ENCODE data around the gene MAF. TPM values are rescaled to one million over a fixed set of nuclear protein-coding genes. Genes with fewer than 3 reads are reported as not detected.

MAF gene
- total RNA-seq (2013), result 4.8 TPM
- under 1 TPM in 2 of 3 donors, not detected in 1; 0.03 to 0.92 TPM for polyA plus RNA-seq
- polyA minus RNA-seq, result 2.4 and 3.0 TPM in 2 replicates
- 1.6 to 6.1 (median 4.8) reads per million in 11 experiments for total RNA-seq

DNA sequence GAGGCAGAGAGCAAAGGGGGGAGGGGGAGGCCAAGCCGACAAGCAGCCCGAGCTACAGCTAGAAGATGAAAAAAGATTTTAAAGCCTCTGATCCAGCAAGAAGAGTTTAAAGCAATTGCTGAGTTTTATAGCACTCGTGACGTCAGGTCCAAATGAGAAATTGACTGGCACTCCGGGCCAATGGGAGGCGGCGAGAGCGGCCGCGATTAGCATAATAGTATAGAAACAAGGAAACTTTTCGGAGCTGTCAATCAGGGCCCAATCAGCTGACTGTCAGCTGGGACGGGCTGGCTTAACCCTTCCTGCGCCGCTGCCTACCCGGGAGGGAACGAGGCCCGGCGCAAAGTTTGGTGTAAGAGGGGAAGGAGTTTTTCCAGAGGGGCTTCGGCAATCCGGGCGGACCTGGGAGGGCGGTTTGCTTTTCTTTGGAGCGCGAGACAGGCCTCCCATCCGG, at the start of gene MAF:
Gene MAF (minus strand): TSS at position 100 of the 454 bp plus-strand sequence. CDS start 835 bp downstream, outside the sequence.
- Histone ChIP-seq H3K27me3 (ENCODE audit: control insufficient read depth in 2 of 2, insufficient read depth in 2 of 2, low read length in 2 of 2) (peaks cover 30 to 43% of the 10 kb centered on the region in 2 donors), H4K20me1 (ENCODE audit: insufficient read depth, low read length) (no peaks in the 10 kb centered on the region), H3K9me3 (replicated peaks in 1 of 2; ENCODE audit: control insufficient read depth in 1 of 2, insufficient read depth in 1 of 2, low read length in 2 of 2) (no peaks in the 10 kb centered on the region), H2AFZ (ENCODE audit: insufficient read depth, low read depth, low read length, poor library complexity, severe bottlenecking) (peak within 1 kb of the TSS; percentile 96), H3K9ac (ENCODE audit: insufficient read depth, low read length, poor library complexity, severe bottlenecking) (peak within 1 kb of the TSS; percentile 68), H3K4me3 (replicated peaks in 1 of 3; ENCODE audit: low read depth in 2 of 3, low read length in 3 of 3) (peak within 1 kb of the TSS; percentile 47 to 88 (median 76)), H3K4me2 (replicated peaks; ENCODE audit: extremely low read depth, low read length, poor library complexity, severe bottlenecking) (peak within 1 kb of the TSS; percentile 97), H3K4me1 (ENCODE audit: control insufficient read depth in 1 of 2, insufficient read depth in 2 of 2, low read length in 2 of 2) (peaks cover 28 to 39% of the 10 kb centered on the region in 2 donors), H3K79me2 (ENCODE audit: insufficient read depth, low read length) (no peaks in the 10 kb centered on the region), H3K36me3 (replicated peaks in 1 of 2; ENCODE audit: control insufficient read depth in 1 of 2, insufficient read depth in 2 of 2, low read length in 2 of 2) (no peaks in the 10 kb centered on the region), H3K27ac (ENCODE audit: low read depth in 1 of 2, low read length in 2 of 2) (peak within 1 kb of the TSS; percentile 53 to 69)
- peaks cover 0 to 13% (median 2%) of the 10 kb centered on the region in 7 donors for H3K9me3 Mint-ChIP-seq
- peaks cover 33% of the 10 kb centered on the region for H3K4me1 Mint-ChIP-seq
- peak; percentile 83 to 91 (median 87) for DNase-seq
- peaks cover 41 to 56% (median 48%) of the 10 kb centered on the region in 3 donors for H3K27me3 Mint-ChIP-seq (ENCODE audit: low read depth in 3 of 3)
- TF ChIP-seq, protein P1, sequence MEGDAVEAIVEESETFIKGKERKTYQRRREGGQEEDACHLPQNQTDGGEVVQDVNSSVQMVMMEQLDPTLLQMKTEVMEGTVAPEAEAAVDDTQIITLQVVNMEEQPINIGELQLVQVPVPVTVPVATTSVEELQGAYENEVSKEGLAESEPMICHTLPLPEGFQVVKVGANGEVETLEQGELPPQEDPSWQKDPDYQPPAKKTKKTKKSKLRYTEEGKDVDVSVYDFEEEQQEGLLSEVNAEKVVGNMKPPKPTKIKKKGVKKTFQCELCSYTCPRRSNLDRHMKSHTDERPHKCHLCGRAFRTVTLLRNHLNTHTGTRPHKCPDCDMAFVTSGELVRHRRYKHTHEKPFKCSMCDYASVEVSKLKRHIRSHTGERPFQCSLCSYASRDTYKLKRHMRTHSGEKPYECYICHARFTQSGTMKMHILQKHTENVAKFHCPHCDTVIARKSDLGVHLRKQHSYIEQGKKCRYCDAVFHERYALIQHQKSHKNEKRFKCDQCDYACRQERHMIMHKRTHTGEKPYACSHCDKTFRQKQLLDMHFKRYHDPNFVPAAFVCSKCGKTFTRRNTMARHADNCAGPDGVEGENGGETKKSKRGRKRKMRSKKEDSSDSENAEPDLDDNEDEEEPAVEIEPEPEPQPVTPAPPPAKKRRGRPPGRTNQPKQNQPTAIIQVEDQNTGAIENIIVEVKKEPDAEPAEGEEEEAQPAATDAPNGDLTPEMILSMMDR (IDR thresholded peaks at IDR 0.05), result no peak
- peaks cover 4 to 12% of the 10 kb centered on the region in 2 donors for H3K36me3 Mint-ChIP-seq
- intact Hi-C loops (cut with micrococcal nuclease), result loop anchor here (2.0 to 10.0 kb wide), 7 partner anchors 336 to 1496 kb away; no protein-coding TSS in a partner anchor
- H3K4me3 Mint-ChIP-seq, result peak within 1 kb of the TSS; percentile 93 to 98
- H3K27ac Mint-ChIP-seq, result peak within 1 kb of the TSS; percentile 64 to 90 (median 89)
- 0% methylated on average over 25 of the region's 25 CpGs for WGBS (ENCODE audit: insufficient coverage)

DNA sequence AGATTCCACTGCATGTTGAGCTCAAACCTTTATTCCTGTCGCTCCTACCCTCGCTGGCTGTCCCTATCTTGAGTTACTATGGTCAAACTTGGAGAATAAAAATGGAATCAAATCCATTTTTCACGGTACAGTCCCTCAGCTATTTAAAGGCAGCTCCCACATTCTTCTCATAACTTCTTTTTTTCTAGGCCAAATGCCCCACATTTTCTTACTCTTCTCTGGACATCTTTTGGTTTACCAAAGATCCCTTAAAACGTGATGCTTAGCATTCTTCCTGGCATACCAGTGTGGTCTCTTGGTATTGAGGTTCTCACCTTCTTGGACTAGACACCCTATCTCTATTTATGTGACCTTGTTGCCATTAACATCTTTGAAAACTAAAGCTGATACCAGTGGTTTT, 48.3 kb upstream of the MAF start:
- H3K9me3 Mint-ChIP-seq, result no peaks in the 10 kb centered on the region
- H3K36me3 Mint-ChIP-seq, result no peaks in the 10 kb centered on the region
- H3K27me3 Mint-ChIP-seq (ENCODE audit: low read depth in 3 of 3), result peaks cover 0 to 4% (median 2%) of the 10 kb centered on the region in 3 donors
- Histone ChIP-seq H3K4me1 (ENCODE audit: control insufficient read depth in 1 of 2, insufficient read depth in 2 of 2, low read length in 2 of 2) (no peaks in the 10 kb centered on the region), H3K9ac (ENCODE audit: insufficient read depth, low read length, poor library complexity, severe bottlenecking) (no peak overlapping the region), H3K36me3 (replicated peaks in 1 of 2; ENCODE audit: control insufficient read depth in 1 of 2, insufficient read depth in 2 of 2, low read length in 2 of 2) (no peaks in the 10 kb centered on the region), H3K9me3 (replicated peaks in 1 of 2; ENCODE audit: control insufficient read depth in 1 of 2, insufficient read depth in 1 of 2, low read length in 2 of 2) (no peaks in the 10 kb centered on the region), H3K27me3 (ENCODE audit: control insufficient read depth in 2 of 2, insufficient read depth in 2 of 2, low read length in 2 of 2) (no peaks in the 10 kb centered on the region), H4K20me1 (ENCODE audit: insufficient read depth, low read length) (no peaks in the 10 kb centered on the region), H3K27ac (ENCODE audit: low read depth in 1 of 2, low read length in 2 of 2) (no peak overlapping the region), H3K4me2 (replicated peaks; ENCODE audit: extremely low read depth, low read length, poor library complexity, severe bottlenecking) (no peak overlapping the region), H3K79me2 (ENCODE audit: insufficient read depth, low read length) (no peaks in the 10 kb centered on the region), H3K4me3 (replicated peaks in 1 of 3; ENCODE audit: low read depth in 2 of 3, low read length in 3 of 3) (no peak overlapping the region), H2AFZ (ENCODE audit: insufficient read depth, low read depth, low read length, poor library complexity, severe bottlenecking) (no peak overlapping the region)
- no peak for DNase-seq
- H3K4me1 Mint-ChIP-seq, result peaks cover 1% of the 10 kb centered on the region
- 92% methylated on average over 2 of the region's 4 CpGs for whole genome bisulfite sequencing (ENCODE audit: insufficient coverage)
- H3K4me3 Mint-ChIP-seq, result no peak overlapping the region
- H3K27ac Mint-ChIP-seq, result no peak overlapping the region
- TF ChIP-seq, protein P1 (IDR thresholded peaks at IDR 0.05), result no peak
- intact Hi-C loops (cut with micrococcal nuclease), result no loop called here
